ENCODE data around the gene POTEG.
"Not testable (repeated sequence)": the region's sequence is repeated elsewhere in the genome, so short reads cannot be mapped to it uniquely, and the experiment has no call there.

The POTEG gene

DNA sequence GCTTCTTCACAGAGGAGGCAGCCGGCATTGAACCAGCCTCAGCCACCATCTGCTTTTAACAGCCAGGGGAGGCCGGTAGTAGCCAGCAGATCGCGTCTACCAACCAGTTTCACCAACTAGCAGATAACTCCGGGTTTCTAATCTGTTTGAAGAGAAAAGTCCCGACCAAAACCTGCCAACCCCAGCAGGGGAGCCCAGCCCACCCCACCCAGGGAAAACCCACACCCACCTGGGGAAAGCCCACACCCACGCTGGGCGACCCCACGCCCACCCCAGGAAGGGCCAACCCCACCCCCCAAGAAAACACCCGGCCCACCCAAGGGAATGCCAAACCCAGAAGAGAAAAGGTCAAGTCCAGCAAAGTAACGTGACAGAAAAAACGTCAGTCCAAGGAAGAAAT lies at the start of gene POTEG:
TSS of gene POTEG (minus strand) at position 101 of the 400 bp plus-strand sequence. CDS start at position 49, 52 bp downstream.
- DNase-seq: not testable (repeated sequence)

DNA sequence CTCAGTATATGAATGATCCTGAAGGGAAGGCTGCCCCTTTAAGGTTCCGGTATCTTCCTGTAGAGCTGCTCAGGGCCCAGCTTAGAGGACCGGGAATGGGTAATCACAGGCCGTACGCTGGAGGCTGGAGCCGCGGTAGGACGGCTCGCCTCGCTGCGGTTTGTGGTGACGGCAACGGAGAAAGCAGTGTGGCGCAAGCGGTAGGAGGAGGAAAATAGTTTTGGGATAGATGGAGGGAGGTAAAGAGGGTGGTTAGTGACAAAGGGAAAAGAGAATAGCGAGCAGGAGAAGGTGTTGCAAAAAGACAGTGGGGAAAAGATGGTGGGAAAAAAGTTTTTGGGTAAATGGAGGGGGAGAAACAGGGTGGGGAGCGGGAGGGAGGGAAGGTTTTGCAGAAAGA lies 48.0 kb upstream of the POTEG start:
- DNase-seq: not testable (repeated sequence)

DNA sequence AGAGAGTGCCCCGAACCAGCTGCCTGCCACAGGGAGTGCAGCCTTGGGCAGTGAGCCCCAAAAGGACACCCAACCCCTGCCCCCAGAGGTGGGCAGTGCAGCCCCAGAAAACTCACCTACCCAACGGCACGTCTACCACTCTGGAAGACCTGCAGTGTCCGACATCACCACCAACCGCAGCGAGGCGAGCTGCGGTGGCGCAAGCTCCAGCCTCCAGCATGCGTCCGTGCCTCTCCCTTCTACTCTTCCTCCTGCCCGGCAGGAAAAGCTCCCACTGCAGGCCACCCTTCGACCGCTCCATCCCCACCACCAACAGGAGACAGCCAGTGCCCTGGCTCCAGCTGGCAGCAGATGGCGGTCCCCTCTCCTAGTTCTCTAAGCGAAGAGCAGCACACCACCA lies 47.3 kb upstream of the POTEG start:
- not testable (repeated sequence) for DNase-seq

DNA sequence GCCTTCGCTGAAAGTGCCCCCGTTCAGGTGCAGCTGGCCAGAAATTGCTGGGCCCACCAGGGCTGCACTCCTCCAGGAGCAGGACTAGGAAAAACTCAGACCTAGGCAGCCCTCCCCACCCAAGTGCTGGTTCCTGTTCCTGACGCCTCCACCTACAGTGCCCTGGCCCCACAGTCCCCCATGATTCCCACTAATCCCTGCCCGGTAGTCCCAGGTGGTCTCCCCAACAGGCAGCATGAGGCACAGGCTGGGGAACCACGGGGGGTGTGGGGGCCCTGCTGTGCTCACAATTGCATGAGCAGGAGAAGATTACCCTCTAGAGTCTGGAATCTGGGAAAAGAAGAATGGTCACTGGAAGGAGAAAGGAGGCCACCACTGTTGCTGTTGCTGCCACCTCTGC lies 46.4 kb upstream of the POTEG start:
- not testable (repeated sequence) for DNase-seq

GRCh38 chr14:19445761-19446160 lies 11.6 kb upstream of the POTEG start:
- DNase-seq: not testable (repeated sequence)

GRCh38 chr14:19439826-19440225 lies 5.7 kb upstream of the POTEG start:
- DNase-seq: not testable (repeated sequence)

DNA sequence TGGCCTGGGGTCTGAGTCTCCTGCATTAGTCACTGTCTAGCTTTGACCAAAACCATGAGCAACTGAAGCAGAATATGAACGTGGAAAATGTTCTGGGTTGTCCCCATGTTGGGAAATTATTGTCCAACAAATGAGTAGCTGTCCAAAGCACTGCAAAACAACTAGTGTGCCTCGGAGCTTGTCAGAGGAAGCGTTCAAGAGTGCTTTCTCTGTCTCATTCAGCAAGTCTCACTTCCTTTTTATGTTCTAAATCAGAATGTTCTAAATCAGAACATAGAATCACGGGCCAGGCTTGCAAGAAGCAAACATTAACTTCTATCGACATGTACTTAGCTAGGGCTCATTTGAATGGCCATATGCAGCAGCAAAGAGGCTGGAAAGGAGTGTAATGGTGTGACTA lies 5.1 kb upstream of the POTEG start:
- not testable (repeated sequence) for DNase-seq

- DNase-seq: not testable (repeated sequence)
These were observed 2.9 kb upstream of the POTEG start for GRCh38 chr14:19437126-19437443.

DNA sequence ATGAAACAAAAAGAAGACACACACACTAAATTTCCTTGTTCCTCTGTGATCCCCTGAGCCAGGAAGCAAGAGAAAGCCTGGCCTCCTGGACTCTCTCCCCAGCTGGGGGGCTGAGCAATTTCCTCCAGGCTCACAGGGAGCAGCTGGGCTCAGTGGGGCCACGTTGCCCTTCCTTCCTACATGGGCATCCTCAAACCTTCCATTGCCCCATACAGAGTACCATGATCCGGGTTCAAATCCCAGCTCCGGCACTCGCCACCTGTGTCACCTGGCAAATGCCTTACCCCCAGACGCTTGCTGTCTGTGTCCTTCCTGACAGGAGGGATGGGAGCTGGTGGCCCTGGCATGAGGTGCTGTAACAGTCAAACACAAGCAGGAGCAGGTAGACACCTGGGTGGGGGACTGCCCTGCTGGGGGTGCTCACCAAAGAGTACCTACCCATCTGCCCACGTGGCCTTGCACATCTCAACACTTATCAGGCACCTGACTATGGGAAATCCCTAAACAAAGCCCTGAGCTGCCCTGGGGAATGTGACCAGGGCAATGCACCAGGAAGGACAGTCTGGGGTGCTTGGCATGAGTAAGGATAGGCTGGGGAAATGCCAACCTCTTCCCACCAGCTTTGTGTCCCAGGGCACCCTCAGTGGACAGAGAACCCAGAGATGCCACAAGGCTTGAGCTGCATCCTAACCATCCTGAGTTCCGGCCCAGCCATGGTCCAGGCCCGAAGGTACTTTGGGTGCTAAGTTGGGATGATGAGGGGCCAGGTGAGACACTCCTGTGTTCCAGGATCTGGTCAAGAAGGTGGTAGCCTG lies 2.4 kb upstream of the POTEG start:
- DNase-seq: not testable (repeated sequence)

- DNase-seq: not testable (repeated sequence)
These were observed 1.7 kb upstream of the POTEG start for GRCh38 chr14:19435852-19436251.

- not testable (repeated sequence) for DNase-seq
These were observed 750 bp upstream of the POTEG start for GRCh38 chr14:19434891-19435290.

- DNase-seq: not testable (repeated sequence)
These were observed 376 bp downstream of the POTEG start for GRCh38 chr14:19433765-19434164.

DNA sequence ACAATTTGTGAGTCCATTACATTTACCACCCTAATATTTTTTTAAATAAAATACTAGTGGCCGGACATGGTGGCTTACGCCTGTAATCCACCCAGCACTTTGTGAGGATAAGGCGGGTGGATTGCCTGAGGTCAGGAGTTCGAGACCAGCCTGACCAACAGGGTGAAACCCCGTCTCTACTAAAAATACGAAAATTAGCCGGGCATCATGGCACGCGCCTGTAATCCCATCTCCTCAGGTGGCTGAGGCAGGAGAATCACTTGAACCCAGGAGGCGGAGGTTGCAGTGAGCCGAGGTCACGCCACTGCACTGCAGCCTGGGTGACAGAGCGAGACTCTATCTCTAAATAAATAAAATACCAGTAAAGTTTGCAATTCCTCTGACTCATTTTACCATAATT lies 25.6 kb downstream of the POTEG start:
- not testable (repeated sequence) for DNase-seq

DNA sequence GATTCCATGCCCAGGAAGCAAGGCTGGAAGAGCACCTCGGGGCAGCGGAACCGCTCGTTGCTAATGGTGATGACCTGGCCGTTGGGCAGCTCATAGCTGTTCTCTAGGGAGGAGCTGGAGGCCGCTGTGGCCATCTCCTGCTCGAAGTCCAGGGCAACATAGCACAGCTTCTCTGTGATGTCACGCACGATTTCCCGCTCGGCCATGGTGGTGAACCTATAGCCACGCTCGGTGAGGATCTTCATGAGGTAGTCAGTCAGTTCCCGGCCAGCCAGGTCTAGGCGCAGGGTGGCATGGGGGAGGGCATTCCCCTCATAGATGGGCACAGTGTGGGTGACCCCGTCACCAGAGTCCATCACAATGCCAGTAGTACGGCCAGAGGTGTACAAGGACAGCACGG lies 32.0 kb downstream of the POTEG start:
- not testable (repeated sequence) for DNase-seq

DNA sequence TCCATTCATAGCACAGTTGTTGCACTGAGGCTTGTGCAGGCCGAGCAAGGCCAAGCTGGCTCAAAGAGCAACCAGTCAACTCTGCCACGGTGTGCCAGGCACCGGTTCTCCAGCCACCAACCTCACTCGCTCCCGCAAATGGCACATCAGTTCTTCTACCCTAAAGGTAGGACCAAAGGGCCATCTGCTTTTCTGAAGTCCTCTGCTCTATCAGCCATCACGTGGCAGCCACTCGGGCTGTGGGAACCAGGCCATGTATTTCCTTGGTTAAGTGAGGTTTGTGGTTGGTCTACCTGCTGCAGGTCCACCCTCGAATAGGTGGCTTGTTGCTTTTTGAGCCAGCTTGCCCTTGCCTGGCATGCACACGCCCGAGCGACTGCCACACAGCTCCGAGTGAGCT lies 39.4 kb downstream of the POTEG start:
- DNase-seq: not testable (repeated sequence)

- DNase-seq: not testable (repeated sequence)
These were observed 43.9 kb downstream of the POTEG start for GRCh38 chr14:19390230-19390629.

GRCh38 chr14:19388741-19389140 lies 45.4 kb downstream of the POTEG start:
- DNase-seq: not testable (repeated sequence)

- not testable (repeated sequence) for DNase-seq
These were observed 47.1 kb downstream of the POTEG start for GRCh38 chr14:19386996-19387395.

GRCh38 chr14:19386309-19386708 lies 47.8 kb downstream of the POTEG start:
- DNase-seq: not testable (repeated sequence)

- DNase-seq: not testable (repeated sequence)
These were observed 49.9 kb downstream of the POTEG start for GRCh38 chr14:19384088-19384781.

- DNase-seq: not testable (repeated sequence)
These were observed 51.0 kb downstream of the POTEG start for GRCh38 chr14:19383008-19383584.

GRCh38 chr14:19380137-19380536 lies 54.0 kb downstream of the POTEG start:
- DNase-seq: not testable (repeated sequence)

- not testable (repeated sequence) for DNase-seq
These were observed 59.7 kb downstream of the POTEG start for GRCh38 chr14:19374451-19374903.

All from hematopoietic multipotent progenitor cell treated with erythropoietin and hydrocortisone succinate and interleukin-3 and kit ligand, for 4 days (in vitro differentiated cells).